HUES48 (cell line): Measurements from ENCODE around the gene BABAM2.

Experiments
- H3K27ac ChIP-seq: one replicate; pipeline ENCODE4 v1.7.0; 2013; ENCODE audit warnings: low read depth, low read length, inconsistent platforms
- H3K27me3 ChIP-seq: 2 replicates; pipeline ENCODE4 v1.6.1; 2013; ENCODE audit warnings: mild to moderate bottlenecking, low read length; ENCODE audit not compliant: control insufficient read depth, insufficient read depth
- H3K36me3 ChIP-seq: 2 replicates; pipeline ENCODE4 v1.6.1; 2013; ENCODE audit warnings: low read length; ENCODE audit not compliant: control insufficient read depth, insufficient read depth
- H3K4me1 ChIP-seq: 2 replicates; pipeline ENCODE4 v1.6.1; 2013; ENCODE audit warnings: mild to moderate bottlenecking, low read length; ENCODE audit not compliant: control insufficient read depth, insufficient read depth
- H3K4me3 ChIP-seq: 2 replicates; pipeline ENCODE4 v1.5.1; 2013; ENCODE audit warnings: mild to moderate bottlenecking, low read depth, low read length
- H3K9ac ChIP-seq: 2 replicates; pipeline ENCODE4 v1.6.1; 2013; ENCODE audit warnings: mild to moderate bottlenecking, low read depth, low read length, moderate library complexity
- H3K9me3 ChIP-seq: 2 replicates; pipeline ENCODE4 v1.6.1; 2013; ENCODE audit warnings: low read length; ENCODE audit not compliant: control insufficient read depth, insufficient read depth

The BABAM2 gene

GRCh38 chr2:28142386-28142785 is 251.9 kb downstream of the BABAM2 start:
- H3K4me3 ChIP-seq = no peak overlapping the region
- H3K9me3 ChIP-seq = no peaks in the 10 kb centered on the region
- no peaks in the 10 kb centered on the region for H3K36me3 ChIP-seq
- H3K27me3 ChIP-seq = no peaks in the 10 kb centered on the region
- no peak overlapping the region for H3K9ac ChIP-seq
- H3K4me1 ChIP-seq = no peaks in the 10 kb centered on the region
- no peak overlapping the region for H3K27ac ChIP-seq

GRCh38 chr2:28148000-28148399 is 257.5 kb downstream of the BABAM2 start:
- Histone ChIP-seq H3K9ac (no peak overlapping the region), H3K4me1 (no peaks in the 10 kb centered on the region), H3K4me3 (no peak overlapping the region), H3K27me3 (no peaks in the 10 kb centered on the region), H3K27ac (no peak overlapping the region), H3K9me3 (no peaks in the 10 kb centered on the region), H3K36me3 (no peaks in the 10 kb centered on the region)

- Histone ChIP-seq H3K27ac (no peak overlapping the region), H3K9ac (no peak overlapping the region), H3K4me3 (no peak overlapping the region), H3K9me3 (no peaks in the 10 kb centered on the region), H3K36me3 (no peaks in the 10 kb centered on the region), H3K4me1 (no peaks in the 10 kb centered on the region), H3K27me3 (no peaks in the 10 kb centered on the region)
Measured at GRCh38 chr2:28148566-28148965, 258.0 kb downstream of the BABAM2 start.

GRCh38 chr2:28150236-28150915 is 259.8 kb downstream of the BABAM2 start:
- H3K27me3 ChIP-seq = no peaks in the 10 kb centered on the region
- H3K27ac ChIP-seq = no peak overlapping the region
- H3K4me1 ChIP-seq = no peaks in the 10 kb centered on the region
- no peaks in the 10 kb centered on the region for H3K9me3 ChIP-seq
- H3K9ac ChIP-seq = no peak overlapping the region
- no peak overlapping the region for H3K4me3 ChIP-seq
- H3K36me3 ChIP-seq = no peaks in the 10 kb centered on the region

GRCh38 chr2:28150994-28151393 is 260.5 kb downstream of the BABAM2 start:
- H3K9me3 ChIP-seq = no peaks in the 10 kb centered on the region; the same call in 1 of the 2 replicates
- H3K27ac ChIP-seq = no peak overlapping the region
- no peaks in the 10 kb centered on the region for H3K27me3 ChIP-seq
- no peak overlapping the region for H3K4me3 ChIP-seq
- H3K4me1 ChIP-seq = no peaks in the 10 kb centered on the region
- H3K36me3 ChIP-seq = no peaks in the 10 kb centered on the region
- no peak overlapping the region for H3K9ac ChIP-seq

GRCh38 chr2:28152585-28153280 is 262.2 kb downstream of the BABAM2 start:
- no peaks in the 10 kb centered on the region for H3K4me1 ChIP-seq
- no peak overlapping the region for H3K27ac ChIP-seq
- H3K36me3 ChIP-seq = no peaks in the 10 kb centered on the region
- H3K9ac ChIP-seq = no peak overlapping the region
- H3K27me3 ChIP-seq = no peaks in the 10 kb centered on the region
- H3K4me3 ChIP-seq = no peak overlapping the region
- no peaks in the 10 kb centered on the region; the same call in 1 of the 2 replicates for H3K9me3 ChIP-seq

- no peaks in the 10 kb centered on the region; the same call in 1 of the 2 replicates for H3K9me3 ChIP-seq
- H3K4me3 ChIP-seq = no peak overlapping the region
- no peaks in the 10 kb centered on the region for H3K4me1 ChIP-seq
- H3K27ac ChIP-seq = no peak overlapping the region
- H3K9ac ChIP-seq = no peak overlapping the region
- H3K36me3 ChIP-seq = no peaks in the 10 kb centered on the region
- H3K27me3 ChIP-seq = no peaks in the 10 kb centered on the region
Measured at GRCh38 chr2:28153851-28154250, 263.3 kb downstream of the BABAM2 start.

- H3K4me3 ChIP-seq = no peak overlapping the region
- H3K36me3 ChIP-seq = no peaks in the 10 kb centered on the region
- H3K4me1 ChIP-seq = no peaks in the 10 kb centered on the region
- no peaks in the 10 kb centered on the region for H3K27me3 ChIP-seq
- H3K27ac ChIP-seq = no peak overlapping the region
- H3K9ac ChIP-seq = no peak overlapping the region
- no peaks in the 10 kb centered on the region; the same call in 1 of the 2 replicates for H3K9me3 ChIP-seq
Measured at GRCh38 chr2:28155086-28155485, 264.6 kb downstream of the BABAM2 start.

GRCh38 chr2:28155627-28156026 is 265.1 kb downstream of the BABAM2 start:
- no peak overlapping the region for H3K9ac ChIP-seq
- no peaks in the 10 kb centered on the region for H3K36me3 ChIP-seq
- H3K27ac ChIP-seq = no peak overlapping the region
- H3K9me3 ChIP-seq = no peaks in the 10 kb centered on the region; the same call in 1 of the 2 replicates
- no peaks in the 10 kb centered on the region for H3K27me3 ChIP-seq
- H3K4me3 ChIP-seq = no peak overlapping the region
- no peaks in the 10 kb centered on the region for H3K4me1 ChIP-seq

- no peak overlapping the region for H3K27ac ChIP-seq
- no peak overlapping the region for H3K4me3 ChIP-seq
- H3K36me3 ChIP-seq = no peaks in the 10 kb centered on the region
- no peaks in the 10 kb centered on the region for H3K4me1 ChIP-seq
- no peak overlapping the region for H3K9ac ChIP-seq
- no peaks in the 10 kb centered on the region for H3K27me3 ChIP-seq
- no peaks in the 10 kb centered on the region; the same call in 1 of the 2 replicates for H3K9me3 ChIP-seq
Measured at GRCh38 chr2:28158791-28159190, 268.3 kb downstream of the BABAM2 start.

- H3K27ac ChIP-seq = no peak overlapping the region
- H3K9ac ChIP-seq = no peak overlapping the region
- H3K9me3 ChIP-seq = no peaks in the 10 kb centered on the region; the same call in 1 of the 2 replicates
- no peak overlapping the region for H3K4me3 ChIP-seq
- H3K27me3 ChIP-seq = no peaks in the 10 kb centered on the region
- H3K36me3 ChIP-seq = no peaks in the 10 kb centered on the region
- H3K4me1 ChIP-seq = no peaks in the 10 kb centered on the region
Measured at GRCh38 chr2:28160986-28161425, 270.5 kb downstream of the BABAM2 start.
